ENCODE data around the gene OR10G7.

GRCh38 chr11:124012697-124013096 lies 28.4 kb downstream of the OR10G7 start, which contains the start of gene OR10G4:
- TF ChIP-seq CTCF (IDR thresholded peaks at IDR 0.05 in 4 of 5, conservative IDR thresholded peaks at IDR 0.05 in 1 of 5) = no peak
- no peak for TF ChIP-seq POLR2A (IDR thresholded peaks at IDR 0.05)
